Measurements from ENCODE around the gene CFAP65. TPM values are rescaled to one million over a fixed set of nuclear protein-coding genes. Genes with fewer than 3 reads are reported as not detected.

Gene CFAP65
- total and polyA plus RNA-seq, 2 of the 13 experiments (the other 11 are each of a cell fraction or from before 2014, with no cell fraction given), result 0.05 TPM; not detected in 1

- TF ChIP-seq ETV5 (CRISPR knock-in tag; IDR thresholded peaks at IDR 0.05; ENCODE audit: borderline replicate concordance) (peak; percentile 17; the same call in 1 of the 2 replicates), SOX6 (IDR thresholded peaks at IDR 0.05) (no peak), SOX6 (CRISPR knock-in tag; IDR thresholded peaks at IDR 0.05) (peak; percentile 38; the same call in 1 of the 2 replicates), ZSCAN20 (CRISPR knock-in tag; IDR thresholded peaks at IDR 0.05; ENCODE audit: borderline replicate concordance) (no peak), SP2 (CRISPR knock-in tag; IDR thresholded peaks at IDR 0.05) (no peak), JUN (CRISPR knock-in tag; IDR thresholded peaks at IDR 0.05) (no peak), NAIF1 (CRISPR knock-in tag; IDR thresholded peaks at IDR 0.05; ENCODE audit: borderline replicate concordance) (no peak), ZNF558 (CRISPR knock-in tag; IDR thresholded peaks at IDR 0.05; ENCODE audit: borderline replicate concordance) (no peak), ZNF576 (CRISPR knock-in tag; IDR thresholded peaks at IDR 0.05) (no peak), ZNF230 (CRISPR knock-in tag; IDR thresholded peaks at IDR 0.05) (0 out of 2 replicates have a peak, but pooled peaks have one; percentile 30), KAT2B (IDR thresholded peaks at IDR 0.05; ENCODE audit: borderline replicate concordance, low read depth, low read length) (no peak), ZNF768 (CRISPR knock-in tag; IDR thresholded peaks at IDR 0.05) (peak; percentile 41; the same call in 1 of the 2 replicates), PCBP2 (optimal IDR thresholded peaks at IDR 0.05; ENCODE audit: low read depth, low read length, poor library complexity, severe bottlenecking) (peak; percentile 27), SUZ12 (IDR thresholded peaks at IDR 0.05; ENCODE audit: low read depth, low read length) (no peak), TEAD3 (CRISPR knock-in tag; optimal IDR thresholded peaks at IDR 0.05; ENCODE audit: borderline replicate concordance) (no peak), ZNF883 (CRISPR knock-in tag; IDR thresholded peaks at IDR 0.05; ENCODE audit: not compliant biosample characterization) (peak; percentile 25), ZNF749 (CRISPR knock-in tag; IDR thresholded peaks at IDR 0.05; ENCODE audit: borderline replicate concordance) (no peak), ZNF816 (CRISPR knock-in tag; IDR thresholded peaks at IDR 0.05; ENCODE audit: borderline replicate concordance) (no peak), ZSCAN9 (CRISPR knock-in tag; IDR thresholded peaks at IDR 0.05; ENCODE audit: borderline replicate concordance) (peak; percentile 64; the same call in 1 of the 2 replicates), ATF1 (CRISPR knock-in tag; IDR thresholded peaks at IDR 0.05) (no peak), ZNF350 (CRISPR knock-in tag; IDR thresholded peaks at IDR 0.05; ENCODE audit: borderline replicate concordance, low read depth) (peak; percentile 64; the same call in 1 of the 2 replicates), MLLT10 (CRISPR knock-in tag; IDR thresholded peaks at IDR 0.05) (no peak), ZMAT3 (CRISPR knock-in tag; conservative IDR thresholded peaks at IDR 0.05) (no peak), CENPBD1 (CRISPR knock-in tag; IDR thresholded peaks at IDR 0.05; ENCODE audit: borderline replicate concordance, low read depth) (no peak), FOXP4 (CRISPR knock-in tag; IDR thresholded peaks at IDR 0.05) (no peak), HMGA1 (CRISPR knock-in tag; conservative IDR thresholded peaks at IDR 0.05) (no peak), ZNF263 (CRISPR knock-in tag; IDR thresholded peaks at IDR 0.05) (peak; percentile 51; the same call in 1 of the 2 replicates), E2F5 (CRISPR knock-in tag; conservative IDR thresholded peaks at IDR 0.05) (no peak)
Measured at GRCh38 chr2:218979846-218980734, 61.2 kb downstream of the CFAP65 start (continued).

Data from HepG2 (cell line).